MM.1S (cell line): Measurements from ENCODE around the gene C13orf42.

Experiments used
- DNase-seq: peaks from one replicate; pipeline ENCODE4 v3.0.0-alpha.2; 2015
- H2AFZ ChIP-seq: fragments of 300-600 bp; sonication (generic); 2 replicates; pipeline ENCODE4 v1.6.0; 2016; ENCODE audit warnings: antibody characterized with exemption, low read length
- H3F3A ChIP-seq: fragments of 300-600 bp; sonication (generic); 2 replicates; pipeline ENCODE4 v1.6.1; 2016; ENCODE audit warnings: mild to moderate bottlenecking, antibody characterized with exemption, low read length, moderate library complexity, mixed read lengths; ENCODE audit not compliant: insufficient read depth
- H3K27ac ChIP-seq: fragments of 300-600 bp; sonication (generic); 2 replicates; pipeline ENCODE4 v1.5.1; 2016; ENCODE audit warnings: mild to moderate bottlenecking, low read length
- H3K27me3 ChIP-seq: fragments of 300-600 bp; sonication (generic); replicated peaks from 2 replicates; pipeline ENCODE4 v1.6.0; 2016; ENCODE audit warnings: low read length; ENCODE audit not compliant: insufficient read depth
- H3K36me3 ChIP-seq: fragments of 300-600 bp; sonication (generic); replicated peaks from 2 replicates; pipeline ENCODE4 v1.6.1; 2016; ENCODE audit warnings: mild to moderate bottlenecking, low read length, mixed read lengths; ENCODE audit not compliant: insufficient read depth
- H3K4me1 ChIP-seq: fragments of 300-600 bp; sonication (generic); 2 replicates; pipeline ENCODE4 v1.6.1; 2016; ENCODE audit warnings: low read length, mixed read lengths
- H3K4me2 ChIP-seq: fragments of 300-600 bp; sonication (generic); 2 replicates; pipeline ENCODE4 v1.6.0; 2016; ENCODE audit warnings: low read depth, low read length
- H3K4me3 ChIP-seq: fragments of 300-600 bp; sonication (generic); 2 replicates; pipeline ENCODE4 v1.5.1; 2016; ENCODE audit warnings: low read length, mixed read lengths
- H3K79me2 ChIP-seq: fragments of 300-600 bp; sonication (generic); 2 replicates; pipeline ENCODE4 v1.6.1; 2016; ENCODE audit warnings: mixed run types, low read length, mixed read lengths
- H3K9ac ChIP-seq: fragments of 300-600 bp; sonication (generic); 2 replicates; pipeline ENCODE4 v1.6.1; 2016; ENCODE audit warnings: low read length, mixed read lengths
- H3K9me2 ChIP-seq: fragments of 300-600 bp; sonication (generic); replicated peaks from 2 replicates; pipeline ENCODE4 v1.6.1; 2016; ENCODE audit warnings: mild to moderate bottlenecking, low read length, mixed read lengths; ENCODE audit not compliant: insufficient read depth
- H3K9me3 ChIP-seq: fragments of 300-600 bp; sonication (generic); replicated peaks from 2 replicates; pipeline ENCODE4 v1.6.1; 2016; ENCODE audit warnings: mild to moderate bottlenecking, low read length, mixed read lengths; ENCODE audit not compliant: insufficient read depth
- H4K20me1 ChIP-seq: fragments of 300-600 bp; sonication (generic); 2 replicates; pipeline ENCODE4 v1.6.1; 2016; ENCODE audit warnings: mild to moderate bottlenecking, low read length, moderate library complexity, mixed read lengths; ENCODE audit not compliant: insufficient read depth
- EZH2 ChIP-seq: fragments of 300-600 bp; sonication (generic); optimal IDR thresholded peaks from 2 replicates; pipeline ENCODE3; 2017; ENCODE audit warnings: low read depth, mild to moderate bottlenecking, antibody characterized with exemption, low read length, mixed read lengths
- EZH2phosphoT487 ChIP-seq: fragments of 300-600 bp; sonication (generic); IDR thresholded peaks from 2 replicates; pipeline ENCODE4 v1.6.1; 2018; ENCODE audit warnings: antibody characterized with exemption, low read length
- TF ChIP-seq, protein P1 (sequence below): fragments of 300-600 bp; sonication (generic); IDR thresholded peaks from 2 replicates; pipeline ENCODE4 v1.5.1; 2016; ENCODE audit warnings: antibody characterized with exemption, low read length, mixed read lengths

Gene C13orf42

DNA sequence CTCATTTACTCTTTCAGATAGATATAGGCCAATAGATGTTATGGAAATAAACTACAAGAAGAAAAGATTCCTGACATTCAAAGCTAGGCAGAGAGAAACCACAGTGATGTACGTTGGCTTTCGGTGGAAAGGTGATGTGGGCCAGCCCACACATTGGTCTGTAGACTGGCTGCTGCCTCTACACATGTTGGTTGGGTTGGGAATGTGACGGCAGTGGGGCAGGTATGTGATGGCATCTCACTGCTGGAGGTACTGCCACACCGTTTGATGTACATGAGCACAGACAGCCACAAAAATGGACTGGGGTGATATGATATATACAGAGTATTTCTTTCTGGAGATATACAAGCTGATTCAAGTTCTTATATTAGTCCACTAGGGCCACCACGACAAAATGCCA, 69.4 kb downstream of the C13orf42 start:
- H3K9ac ChIP-seq: no peak overlapping the region
- no peaks in the 10 kb centered on the region for H3K9me2 ChIP-seq
- no peaks in the 10 kb centered on the region for H3K79me2 ChIP-seq
- H3K9me3 ChIP-seq: no peaks in the 10 kb centered on the region
- H3F3A ChIP-seq: no peaks in the 10 kb centered on the region
- no peaks in the 10 kb centered on the region for H3K36me3 ChIP-seq
- TF ChIP-seq EZH2: no peak
- TF ChIP-seq EZH2phosphoT487: no peak
- TF ChIP-seq, protein P1, sequence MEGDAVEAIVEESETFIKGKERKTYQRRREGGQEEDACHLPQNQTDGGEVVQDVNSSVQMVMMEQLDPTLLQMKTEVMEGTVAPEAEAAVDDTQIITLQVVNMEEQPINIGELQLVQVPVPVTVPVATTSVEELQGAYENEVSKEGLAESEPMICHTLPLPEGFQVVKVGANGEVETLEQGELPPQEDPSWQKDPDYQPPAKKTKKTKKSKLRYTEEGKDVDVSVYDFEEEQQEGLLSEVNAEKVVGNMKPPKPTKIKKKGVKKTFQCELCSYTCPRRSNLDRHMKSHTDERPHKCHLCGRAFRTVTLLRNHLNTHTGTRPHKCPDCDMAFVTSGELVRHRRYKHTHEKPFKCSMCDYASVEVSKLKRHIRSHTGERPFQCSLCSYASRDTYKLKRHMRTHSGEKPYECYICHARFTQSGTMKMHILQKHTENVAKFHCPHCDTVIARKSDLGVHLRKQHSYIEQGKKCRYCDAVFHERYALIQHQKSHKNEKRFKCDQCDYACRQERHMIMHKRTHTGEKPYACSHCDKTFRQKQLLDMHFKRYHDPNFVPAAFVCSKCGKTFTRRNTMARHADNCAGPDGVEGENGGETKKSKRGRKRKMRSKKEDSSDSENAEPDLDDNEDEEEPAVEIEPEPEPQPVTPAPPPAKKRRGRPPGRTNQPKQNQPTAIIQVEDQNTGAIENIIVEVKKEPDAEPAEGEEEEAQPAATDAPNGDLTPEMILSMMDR: no peak
- no peak overlapping the region for H3K27ac ChIP-seq
- no peaks in the 10 kb centered on the region for H3K4me1 ChIP-seq
- H3K4me3 ChIP-seq: no peak overlapping the region
- H3K4me2 ChIP-seq: no peak overlapping the region
- no peak overlapping the region for H2AFZ ChIP-seq
- H4K20me1 ChIP-seq: no peaks in the 10 kb centered on the region
- DNase-seq: no peak
- H3K27me3 ChIP-seq: no peaks in the 10 kb centered on the region

DNA sequence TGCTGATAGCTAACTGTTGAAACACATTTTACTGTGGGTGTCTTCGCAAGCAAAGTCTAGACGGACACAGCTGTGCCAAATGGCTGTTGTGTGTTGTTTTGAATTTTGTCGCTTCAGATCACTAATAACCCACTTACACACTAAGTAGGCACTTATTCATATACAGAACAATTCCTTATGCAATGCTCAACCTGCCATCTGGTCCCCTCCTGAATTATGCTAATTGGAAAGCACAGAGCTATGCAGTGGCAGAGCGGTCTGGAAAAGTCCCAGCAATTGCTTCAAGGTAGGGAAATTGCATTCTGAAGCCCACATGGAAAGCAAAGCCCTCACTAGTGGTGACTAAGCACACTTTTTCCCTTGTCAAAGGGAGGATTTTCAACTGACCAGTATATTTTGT, 69.9 kb downstream of the C13orf42 start:
- no peak overlapping the region for H3K4me2 ChIP-seq
- H3K36me3 ChIP-seq: no peaks in the 10 kb centered on the region
- TF ChIP-seq EZH2 (no peak), EZH2phosphoT487 (no peak)
- TF ChIP-seq, protein P1: no peak
- H3K9me3 ChIP-seq: no peaks in the 10 kb centered on the region
- no peaks in the 10 kb centered on the region for H3K9me2 ChIP-seq
- no peaks in the 10 kb centered on the region for H3K27me3 ChIP-seq
- no peak overlapping the region for H2AFZ ChIP-seq
- H4K20me1 ChIP-seq: no peaks in the 10 kb centered on the region
- DNase-seq: no peak
- H3K79me2 ChIP-seq: no peaks in the 10 kb centered on the region
- no peaks in the 10 kb centered on the region for H3K4me1 ChIP-seq
- H3F3A ChIP-seq: no peaks in the 10 kb centered on the region
- no peak overlapping the region for H3K27ac ChIP-seq
- no peak overlapping the region for H3K4me3 ChIP-seq
- H3K9ac ChIP-seq: no peak overlapping the region

DNA sequence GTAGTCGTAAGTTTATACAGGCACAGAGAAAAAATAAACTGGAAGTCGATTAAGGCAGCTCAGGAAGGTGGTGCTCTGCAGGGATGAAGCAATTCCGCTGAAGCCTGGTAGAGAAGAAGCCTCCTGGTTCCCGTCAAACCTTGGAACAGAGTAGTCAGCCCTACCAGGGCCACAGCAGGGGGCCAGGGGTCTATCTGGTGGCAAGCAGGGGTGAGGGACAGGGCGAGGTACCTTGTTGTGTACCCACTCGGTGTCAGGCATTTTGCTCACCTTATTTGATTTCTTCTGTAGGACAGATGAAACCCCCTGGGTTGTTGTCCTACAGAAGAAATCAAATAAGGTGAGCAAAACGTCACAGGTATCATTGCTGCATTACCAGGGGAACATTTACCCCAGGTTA, 70.6 kb downstream of the C13orf42 start:
- Histone ChIP-seq H3F3A (no peaks in the 10 kb centered on the region), H2AFZ (no peak overlapping the region), H3K27me3 (no peaks in the 10 kb centered on the region), H3K36me3 (no peaks in the 10 kb centered on the region), H3K9me2 (no peaks in the 10 kb centered on the region), H3K4me3 (no peak overlapping the region), H3K4me1 (no peaks in the 10 kb centered on the region), H4K20me1 (no peaks in the 10 kb centered on the region), H3K9me3 (no peaks in the 10 kb centered on the region), H3K4me2 (no peak overlapping the region), H3K79me2 (no peaks in the 10 kb centered on the region), H3K9ac (no peak overlapping the region), H3K27ac (no peak overlapping the region)
- TF ChIP-seq EZH2phosphoT487 (no peak), EZH2 (no peak)
- TF ChIP-seq, protein P1: no peak
- DNase-seq: no peak

DNA sequence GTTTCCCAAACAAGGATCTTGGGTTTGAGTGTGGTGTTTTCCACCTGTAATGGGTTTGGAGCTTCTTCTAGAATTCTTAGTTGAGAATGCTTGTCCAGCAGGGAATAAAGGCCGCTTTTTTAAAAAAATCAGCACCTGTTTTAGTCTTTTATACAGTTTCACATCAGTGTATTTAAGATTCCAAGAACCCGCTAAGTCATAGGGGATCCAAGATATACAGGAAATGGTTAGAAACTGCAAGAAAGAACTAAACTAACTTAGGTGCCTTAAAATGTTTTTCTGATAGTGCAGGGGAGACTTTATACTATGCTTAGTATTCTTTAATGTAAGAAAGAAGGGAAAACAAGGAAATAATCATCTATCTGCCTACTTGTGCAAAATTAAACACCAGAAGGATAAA, 74.7 kb downstream of the C13orf42 start:
- TF ChIP-seq EZH2 (no peak), EZH2phosphoT487 (no peak)
- TF ChIP-seq, protein P1: no peak
- no peaks in the 10 kb centered on the region for H3K4me1 ChIP-seq
- H3K9me3 ChIP-seq: no peaks in the 10 kb centered on the region
- no peaks in the 10 kb centered on the region for H3K9me2 ChIP-seq
- H3K4me2 ChIP-seq: no peak overlapping the region
- H4K20me1 ChIP-seq: no peaks in the 10 kb centered on the region
- H3F3A ChIP-seq: no peaks in the 10 kb centered on the region
- DNase-seq: no peak
- H3K27me3 ChIP-seq: no peaks in the 10 kb centered on the region
- no peaks in the 10 kb centered on the region for H3K36me3 ChIP-seq
- no peaks in the 10 kb centered on the region for H3K79me2 ChIP-seq
- no peak overlapping the region for H2AFZ ChIP-seq
- H3K4me3 ChIP-seq: no peak overlapping the region
- H3K27ac ChIP-seq: no peak overlapping the region
- H3K9ac ChIP-seq: no peak overlapping the region
